H9 (cell line): ENCODE data around the gene NPAS3. TPM values are rescaled to one million over a fixed set of nuclear protein-coding genes. Genes with fewer than 3 reads are reported as not detected.

Source experiments
- DNase-seq: peaks from one replicate; pipeline ENCODE4 v3.0.0-alpha.2; 2017
- H2AFZ ChIP-seq: one replicate; pipeline ENCODE4 v1.6.1; 2013; ENCODE audit warnings: mild to moderate bottlenecking, low read length, control low read depth, moderate library complexity
- H2AK5ac ChIP-seq: 2 replicates; pipeline ENCODE4 v1.6.1; 2013; ENCODE audit warnings: low read length, control low read depth, mixed read lengths; ENCODE audit not compliant: insufficient read length
- H2BK120ac ChIP-seq: one replicate; pipeline ENCODE4 v1.6.1; 2013; ENCODE audit warnings: low read depth, mild to moderate bottlenecking, low read length, control low read depth, inconsistent platforms; ENCODE audit not compliant: poor library complexity, severe bottlenecking
- H2BK12ac ChIP-seq: 2 replicates; pipeline ENCODE4 v1.6.1; 2013; ENCODE audit warnings: low read length, control low read depth, mixed read lengths, low read depth; ENCODE audit not compliant: insufficient read length
- H2BK15ac ChIP-seq: 2 replicates; pipeline ENCODE4 v1.6.1; 2013; ENCODE audit warnings: low read depth, low read length, control low read depth
- H2BK20ac ChIP-seq: one replicate; pipeline ENCODE4 v1.6.1; 2013; ENCODE audit warnings: low read depth, mild to moderate bottlenecking, low read length, control low read depth, inconsistent platforms; ENCODE audit not compliant: poor library complexity, severe bottlenecking
- H2BK5ac ChIP-seq: 2 replicates; pipeline ENCODE4 v1.6.1; 2013; ENCODE audit warnings: low read length, control low read depth, mixed read lengths; ENCODE audit not compliant: insufficient read length
- H3K14ac ChIP-seq: 2 replicates; pipeline ENCODE4 v1.6.1; 2013; ENCODE audit warnings: low read length, control low read depth; ENCODE audit not compliant: insufficient read depth
- H3K18ac ChIP-seq: 2 replicates; pipeline ENCODE4 v1.6.1; 2013; ENCODE audit warnings: low read depth, mild to moderate bottlenecking, mixed read lengths, low read length, control low read depth; ENCODE audit not compliant: insufficient read length
- H3K23ac ChIP-seq: 2 replicates; pipeline ENCODE4 v1.6.1; 2013; ENCODE audit warnings: low read length, control low read depth, mixed read lengths, low read depth; ENCODE audit not compliant: insufficient read length
- H3K23me2 ChIP-seq: 2 replicates; pipeline ENCODE4 v1.6.1; 2013; ENCODE audit warnings: low read depth, mild to moderate bottlenecking, mixed read lengths, low read length, control low read depth; ENCODE audit not compliant: insufficient read length, poor library complexity, severe bottlenecking
- H3K27ac ChIP-seq: 2 replicates; pipeline ENCODE4 v1.5.1; 2013; ENCODE audit warnings: low read length, control low read depth, mixed read lengths, low read depth; ENCODE audit not compliant: insufficient read length
- H3K27me3 ChIP-seq: 2 replicates; pipeline ENCODE4 v1.6.1; 2013; ENCODE audit warnings: low read length, control low read depth, inconsistent platforms; ENCODE audit not compliant: insufficient read depth
- H3K4ac ChIP-seq: 2 replicates; pipeline ENCODE4 v1.6.1; 2013; ENCODE audit warnings: low read depth, mild to moderate bottlenecking, control low read depth, inconsistent platforms, low read length, moderate library complexity
- H3K4me1 ChIP-seq: 2 replicates; pipeline ENCODE4 v1.6.1; 2013; ENCODE audit warnings: low read length, control low read depth, inconsistent platforms; ENCODE audit not compliant: insufficient read depth
- H3K4me2 ChIP-seq: 2 replicates; pipeline ENCODE4 v1.6.1; 2013; ENCODE audit warnings: low read length, control low read depth, mixed read lengths; ENCODE audit not compliant: insufficient read length, insufficient read depth
- H3K56ac ChIP-seq: 2 replicates; pipeline ENCODE4 v1.6.1; 2013; ENCODE audit warnings: low read depth, mild to moderate bottlenecking, mixed read lengths, low read length, control low read depth; ENCODE audit not compliant: insufficient read length
- H3K79me1 ChIP-seq: 2 replicates; pipeline ENCODE4 v1.6.1; 2013; ENCODE audit warnings: low read depth, mild to moderate bottlenecking, moderate library complexity, low read length, control low read depth, inconsistent platforms; ENCODE audit not compliant: insufficient read depth, poor library complexity, severe bottlenecking
- H3K79me2 ChIP-seq: 2 replicates; pipeline ENCODE4 v1.6.1; 2013; ENCODE audit warnings: low read length, control low read depth, inconsistent platforms; ENCODE audit not compliant: insufficient read depth
- H3K9ac ChIP-seq: 2 replicates; pipeline ENCODE4 v1.6.1; 2013; ENCODE audit warnings: low read length, control low read depth, mixed read lengths; ENCODE audit not compliant: insufficient read length; ENCODE audit errors: extremely low read depth
- H3K9me3 ChIP-seq: one replicate; pipeline ENCODE4 v1.6.1; 2013; ENCODE audit warnings: low read depth, low read length, inconsistent platforms; ENCODE audit not compliant: control insufficient read depth
- H3T11ph ChIP-seq: one replicate; pipeline ENCODE4 v1.6.1; 2013; ENCODE audit warnings: mild to moderate bottlenecking, low read length, control low read depth, inconsistent platforms
- H4K20me1 ChIP-seq: one replicate; pipeline ENCODE4 v1.6.1; 2013; ENCODE audit not compliant: control insufficient read depth, insufficient read length, insufficient read depth
- H4K5ac ChIP-seq: 2 replicates; pipeline ENCODE4 v1.6.1; 2013; ENCODE audit warnings: low read depth, mild to moderate bottlenecking, mixed read lengths, low read length, control low read depth; ENCODE audit not compliant: insufficient read length
- H4K8ac ChIP-seq: replicated peaks from 2 replicates; pipeline ENCODE4 v1.6.1; 2013; ENCODE audit warnings: low read length, control low read depth, mixed read lengths, low read depth; ENCODE audit not compliant: insufficient read length
- H4K91ac ChIP-seq: 2 replicates; pipeline ENCODE4 v1.6.1; 2013; ENCODE audit warnings: low read depth, mild to moderate bottlenecking, moderate library complexity, mixed read lengths, low read length, control low read depth; ENCODE audit not compliant: insufficient read length
- H3K27ac Mint-ChIP-seq, 3 experiments: 2 replicates in 2 of 3; 3 replicates in 1 of 3; pipeline ENCODE4 v1.8.0; 2020 to 2021; ENCODE audit warnings: mixed read lengths in 3 of 3, mild to moderate bottlenecking in 1 of 3, moderate library complexity in 1 of 3
- H3K27me3 Mint-ChIP-seq: 2 replicates; pipeline ENCODE4 v1.8.0; 2021; ENCODE audit warnings: low read depth, mild to moderate bottlenecking, moderate library complexity, mixed read lengths
- H3K36me3 Mint-ChIP-seq, 3 experiments: 2 replicates in 2 of 3; 3 replicates in 1 of 3; pipeline ENCODE4 v1.8.0; 2020 to 2021; ENCODE audit warnings: low read depth in 3 of 3, mixed read lengths in 3 of 3; ENCODE audit not compliant: insufficient read depth in 1 of 3
- H3K4me1 Mint-ChIP-seq, 2 experiments: 2 replicates each; pipeline ENCODE4 v1.8.0; 2020; ENCODE audit warnings: mixed read lengths in 2 of 2
- H3K4me3 Mint-ChIP-seq, 2 experiments: 2 replicates in 1 of 2; 3 replicates in 1 of 2; pipeline ENCODE4 v1.8.0; 2020 to 2021; ENCODE audit warnings: mild to moderate bottlenecking in 2 of 2, mixed read lengths in 2 of 2, moderate library complexity in 1 of 2
- H3K9me3 Mint-ChIP-seq, 2 experiments: 2 replicates in 1 of 2; 3 replicates in 1 of 2; pipeline ENCODE4 v1.8.0; 2020; ENCODE audit warnings: mild to moderate bottlenecking in 2 of 2, mixed read lengths in 2 of 2, moderate library complexity in 1 of 2
- CTCF ChIP-seq: fragments of 200-600 bp; sonication (generic); conservative IDR thresholded peaks from 3 replicates; pipeline ENCODE4 v1.8.0; 2021; ENCODE audit warnings: antibody characterized with exemption, mild to moderate bottlenecking
- WGBS: extraction: QIAGEN DNeasy Blood & Tissue Kit; methylation state at CpG from one replicate; pipeline ENCODE4 v1.1.7; 2013; ENCODE audit warnings: missing lambda C conversion rate, low lambda C conversion rate, mixed read lengths; ENCODE audit not compliant: insufficient read length; ENCODE audit errors: extremely low coverage; 5-methylcytosine and 5-hydroxymethylcytosine counted together
- total RNA-seq: library from RNA; stranded (reverse); gene quantifications from 2 replicates; pipeline ENCODE4 v1.2.1, GENCODE V29; 2021

The NPAS3 gene
- total RNA-seq, 1 experiment from 2014 or later, result 0.17 TPM

DNA sequence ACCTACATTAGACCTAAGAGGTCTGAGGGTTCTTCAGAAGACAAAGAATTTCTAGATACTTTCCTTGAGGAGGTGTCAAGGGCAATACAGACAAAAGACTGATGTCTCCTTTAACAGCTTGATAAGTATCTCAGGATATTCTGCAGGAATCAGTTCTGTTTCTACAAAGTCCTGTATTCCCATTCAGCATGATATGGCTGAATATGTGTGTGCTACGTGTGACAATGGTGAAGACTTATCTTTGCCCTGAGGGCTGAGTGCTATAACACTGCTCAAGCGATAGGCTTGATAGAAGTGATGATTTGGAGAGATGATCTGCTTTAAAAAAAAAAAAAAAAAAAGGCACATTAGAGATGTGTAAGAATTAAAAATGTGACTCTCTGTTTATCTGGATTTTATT lies 582.5 kb downstream of the NPAS3 start:
- no CpG with 5 or more reads among the region's 2 CpGs for WGBS
- no peak overlapping the region for H4K8ac ChIP-seq
- H3K27me3 Mint-ChIP-seq, result no peaks in the 10 kb centered on the region

More for the DNA sequence above, 582.5 kb downstream of the NPAS3 start:
- Histone ChIP-seq H3T11ph (no peak overlapping the region), H4K91ac (no peak overlapping the region), H3K23ac (no peak overlapping the region), H3K18ac (no peak overlapping the region), H2BK20ac (no peak overlapping the region), H3K4me2 (no peak overlapping the region), H3K14ac (no peak overlapping the region), H2AK5ac (no peak overlapping the region), H2BK120ac (no peak overlapping the region), H4K20me1 (no peaks in the 10 kb centered on the region), H2BK12ac (no peak overlapping the region), H2AFZ (no peak overlapping the region), H3K9me3 (no peaks in the 10 kb centered on the region), H3K27me3 (no peaks in the 10 kb centered on the region), H3K79me2 (no peaks in the 10 kb centered on the region), H3K27ac (no peak overlapping the region), H3K9ac (no peak overlapping the region), H4K5ac (no peak overlapping the region), H3K4me1 (no peaks in the 10 kb centered on the region), H3K79me1 (no peaks in the 10 kb centered on the region), H3K56ac (no peak overlapping the region), H2BK15ac (no peak overlapping the region), H2BK5ac (no peak overlapping the region), H3K23me2 (no peaks in the 10 kb centered on the region), H3K4ac (no peak overlapping the region)
- Mint-ChIP-seq H3K9me3 (no peaks in the 10 kb centered on the region), H3K4me3 (no peak overlapping the region), H3K36me3 (no peaks in the 10 kb centered on the region), H3K4me1 (peaks cover 0 to 2% of the 10 kb centered on the region in 2 experiments; a peak in 1 of 4 replicates), H3K27ac (no peak overlapping the region)
- no peak for DNase-seq
- no peak for TF ChIP-seq CTCF
